H1 (cell line): Measurements from ENCODE around the gene THAP7. TPM values are rescaled to one million over a fixed set of nuclear protein-coding genes. Genes with fewer than 3 reads are reported as not detected.

ENCODE experiments used
- TAF1 ChIP-seq: IDR thresholded peaks from 2 replicates; pipeline ENCODE4 v1.6.1; 2011; ENCODE audit warnings: mild to moderate bottlenecking, low read depth, low read length
- TAF7 ChIP-seq: optimal IDR thresholded peaks from 2 replicates; pipeline ENCODE3; 2011; ENCODE audit warnings: low read depth, mild to moderate bottlenecking, inconsistent platforms, low read length, moderate library complexity, borderline replicate concordance
- YY1 ChIP-seq: IDR thresholded peaks from 2 replicates; pipeline ENCODE4 v1.6.1; 2011; ENCODE audit warnings: low read depth, mild to moderate bottlenecking, low read length
- polyA plus RNA-seq, 7 experiments: library from polyadenylated mRNA; depleted of rRNA in 3 of 7; stranded (reverse) in 5 of 7; unstranded in 2 of 7; fragments of >200 nt in 5 of 7; fragments of 200-250 nt in 2 of 7; gene quantifications; 1 replicate in 5 of 7; 2 replicates in 1 of 7; 4 replicates in 1 of 7; pipeline versions ENCODE4 v1.2.1 to v1.2.3, GENCODE V29; 2011 to 2013; ENCODE audit warnings: missing spikeins in 2 of 7, mixed read lengths in 2 of 7
- total RNA-seq: library from RNA; stranded (reverse); fragmentation: NEBNext Ultra II Directional; extraction: Animal tissue kit (Norgen Biotek cat#: 25700); gene quantifications from 2 replicates; pipeline ENCODE4 v1.2.1, GENCODE V29; 2021

THAP7 gene
- total and polyA plus RNA-seq, 2 of the 8 experiments (the other 6 are each of a cell fraction or from before 2014, with no cell fraction given) = 16.9 to 32.5 TPM

- TF ChIP-seq TAF1 = no peak
- no peak for TF ChIP-seq TAF7
- TF ChIP-seq YY1 = no peak
These were observed 34.8 kb downstream of the THAP7 start, which contains the start of gene AIFM3 (continued) for GRCh38 chr22:20966883-20967696.
